K562 (cell line): ENCODE results near the gene GBF1. TPM values are rescaled to one million over a fixed set of nuclear protein-coding genes. Genes with fewer than 3 reads are reported as not detected.

Experiments used
- CTCFL ChIP-seq: IDR thresholded peaks from 2 replicates; pipeline ENCODE4 v1.6.1; 2011; ENCODE audit warnings: borderline replicate concordance, low read depth, mild to moderate bottlenecking, moderate library complexity, low read length; ENCODE audit not compliant: insufficient read depth, poor library complexity, severe bottlenecking
- GABPA ChIP-seq: fragments of 200-800 bp; sonication (Bioruptor generic); conservative IDR thresholded peaks from 2 replicates; pipeline ENCODE4 v1.6.1; 2016; ENCODE audit warnings: low read depth, missing genetic modification characterization, missing compliant biosample characterization
- KAT8 ChIP-seq: fragments of 450-650 bp; IDR thresholded peaks from 2 replicates; pipeline ENCODE4 v1.6.1; 2016; ENCODE audit warnings: low read depth, mild to moderate bottlenecking
- KDM2B ChIP-seq: fragments of 250-450 bp; sonication (Bioruptor Pico); IDR thresholded peaks from 2 replicates; pipeline ENCODE4 v1.8.0; 2021; ENCODE audit warnings: mild to moderate bottlenecking, moderate library complexity
- MAX ChIP-seq: sonication (generic); formaldehyde crosslinking; IDR thresholded peaks from 2 replicates; pipeline ENCODE4 v1.9.0; 2022; ENCODE audit warnings: mild to moderate bottlenecking, missing genetic modification reagents
- MIER1 ChIP-seq: fragments of 450-650 bp; IDR thresholded peaks from 2 replicates; pipeline ENCODE4 v1.6.1; 2016; ENCODE audit warnings: antibody characterized with exemption, mild to moderate bottlenecking, low read depth
- MYNN ChIP-seq, 2 experiments: sonication (generic); formaldehyde crosslinking in 1 of 2; IDR thresholded peaks; 2 replicates each; pipeline versions ENCODE4 v1.5.0 to v1.6.1; 2016 to 2020; ENCODE audit warnings: antibody characterized with exemption in 1 of 2, missing genetic modification reagents in 1 of 2
- NR3C1 ChIP-seq: sonication (generic); formaldehyde crosslinking; IDR thresholded peaks from 2 replicates; pipeline ENCODE4 v1.8.1; 2022; ENCODE audit warnings: missing genetic modification reagents
- POLR2AphosphoS2 ChIP-seq: IDR thresholded peaks from 2 replicates; pipeline ENCODE4 v1.6.1; 2012; ENCODE audit warnings: low read length, improper control_type of control experiment
- RBM39 ChIP-seq: fragments of 200-400 bp; formaldehyde crosslinking; optimal IDR thresholded peaks from 2 replicates; pipeline ENCODE3; 2018; ENCODE audit warnings: low read depth, low read length
- TBL1XR1 ChIP-seq, 2 experiments: IDR thresholded peaks; 2 replicates each; pipeline ENCODE4 v1.6.1; 2012; ENCODE audit warnings: improper control_type of control experiment in 2 of 2, low read length in 2 of 2, mild to moderate bottlenecking in 1 of 2
- YY1 ChIP-seq, 3 experiments: IDR thresholded peaks; 2 replicates each; pipeline ENCODE4 v1.6.1; 2011; ENCODE audit warnings: low read length in 2 of 3, mild to moderate bottlenecking in 2 of 3, moderate library complexity in 2 of 3, borderline replicate concordance in 1 of 3, control low read depth in 1 of 3, low read depth in 1 of 3; ENCODE audit not compliant: insufficient read depth in 3 of 3, insufficient replicate concordance in 2 of 3, control insufficient read depth in 1 of 3, insufficient read length in 1 of 3; ENCODE audit errors: extremely low read depth in 1 of 3
- ZKSCAN1 ChIP-seq: fragments of 150-350 bp; IDR thresholded peaks from 2 replicates; pipeline ENCODE4 v1.6.1; 2016; ENCODE audit warnings: low read depth, low read length
- ZNF24 ChIP-seq: fragments of 450-650 bp; IDR thresholded peaks from 2 replicates; pipeline ENCODE4 v1.6.1; 2016
- polyA plus RNA-seq, 8 experiments: library from polyadenylated mRNA; depleted of rRNA in 4 of 8; stranded (reverse) in 5 of 8; unstranded in 3 of 8; fragments of >200 nt; fragmentation: Nextera tagmentation in 2 of 8; fragmentation: Illumina TruSeq in 1 of 8; extraction: Ambion mirVana in 2 of 8; extraction: Trizol in 1 of 8; gene quantifications; 2 replicates each; pipeline versions ENCODE4 v1.2.1 to v1.2.3, GENCODE V29; 2011 to 2014; ENCODE audit warnings: inconsistent platforms in 1 of 8, missing spikeins in 1 of 8
- total RNA-seq, 7 experiments: library from RNA; depleted of rRNA in 6 of 7; stranded (reverse); fragments of >200 nt in 6 of 7; fragmentation: Illumina TruSeq in 2 of 7; extraction: Trizol in 2 of 7; gene quantifications; 2 replicates each; pipeline versions ENCODE4 v1.2.1 to v1.2.3, GENCODE V29; 2011 to 2021; ENCODE audit warnings: low replicate concordance in 1 of 7
- TF ChIP-seq, protein P1 (sequence below): sonication (generic); formaldehyde crosslinking; IDR thresholded peaks from 2 replicates; pipeline ENCODE4 v1.9.0; 2022; ENCODE audit warnings: mild to moderate bottlenecking, missing genetic modification reagents
- TF ChIP-seq, protein P2 (sequence below): fragments of 450-650 bp; IDR thresholded peaks from one replicate; pipeline ENCODE4 v1.6.1; 2018; ENCODE audit warnings: mild to moderate bottlenecking, moderate library complexity; ENCODE audit not compliant: partially characterized antibody
- TF ChIP-seq, protein P3 (sequence below): fragments of 450-650 bp; IDR thresholded peaks from 2 replicates; pipeline ENCODE4 v1.7.1; 2018; ENCODE audit warnings: mild to moderate bottlenecking, low read depth; ENCODE audit not compliant: partially characterized antibody

GBF1 gene
- total and polyA plus RNA-seq, 9 of the 15 experiments (the other 6 are each of a cell fraction or from before 2014, with no cell fraction given): 0.69 to 28.0 (median 10.3) TPM

DNA sequence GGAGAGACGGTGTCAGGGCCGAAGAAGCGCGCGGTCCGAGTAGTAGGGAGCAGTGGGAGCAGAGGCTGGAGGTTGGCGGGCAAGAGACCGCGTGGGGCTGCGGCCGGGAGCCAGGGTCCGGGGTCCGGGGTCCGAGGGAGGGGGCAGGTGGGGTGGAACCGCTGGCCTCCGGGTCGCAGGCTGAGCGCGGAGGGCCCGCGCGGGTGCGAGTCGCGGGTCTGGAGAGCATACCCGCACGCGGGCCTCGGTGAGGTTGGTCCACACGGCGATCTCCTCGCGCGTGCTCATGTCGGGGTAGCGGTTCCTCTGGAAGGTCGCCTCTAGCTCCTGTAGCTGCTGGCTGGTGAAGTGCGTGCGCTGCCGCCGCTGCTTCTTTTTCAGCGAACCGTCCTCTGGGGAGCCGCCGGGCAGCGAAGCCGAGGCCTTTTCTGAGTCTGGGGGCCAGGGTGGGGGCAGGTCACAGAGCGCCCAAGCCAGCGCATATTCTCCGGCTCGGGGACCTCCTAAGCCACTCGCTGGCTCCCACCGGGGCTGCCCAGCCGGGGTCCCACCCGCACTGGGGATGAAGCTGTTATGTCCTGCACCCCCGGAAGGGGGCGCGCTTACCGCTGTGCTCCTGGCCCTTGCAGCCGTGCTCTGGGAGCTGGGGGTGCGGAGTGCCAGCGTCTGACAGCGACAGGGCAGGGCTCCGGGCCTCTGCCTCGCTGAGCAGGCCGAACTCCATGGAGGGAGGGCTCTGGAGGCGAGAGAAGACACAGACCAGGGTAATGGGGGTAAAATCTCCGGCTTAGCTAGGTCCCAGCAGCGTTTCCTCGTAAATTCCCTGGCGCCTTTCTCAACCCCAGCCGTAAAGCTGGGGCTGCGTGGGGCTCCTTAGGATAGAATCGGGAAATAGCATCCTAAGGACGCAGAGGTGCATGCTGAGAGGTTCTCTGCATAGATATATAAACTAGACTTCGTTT lies 13.7 kb upstream of the GBF1 start (continued):
- TF ChIP-seq CTCFL (peak; percentile 17), KDM2B (CRISPR knock-in tag) (no peak), ZNF24 (no peak), MAX (CRISPR knock-in tag) (no peak), MIER1 (no peak), YY1 (IDR thresholded peaks at IDR 0.05; ENCODE audit: borderline replicate concordance in 1 of 3, control insufficient read depth in 1 of 3, extremely low read depth in 1 of 3, insufficient read depth in 3 of 3, insufficient read length in 1 of 3, insufficient replicate concordance in 2 of 3, low read depth in 1 of 3, low read length in 2 of 3) (peak in 1 of 3 experiments; percentile 9), RBM39 (no peak), KAT8 (no peak), POLR2AphosphoS2 (no peak), TBL1XR1 (IDR thresholded peaks at IDR 0.05; ENCODE audit: low read length in 2 of 2) (no peak), GABPA (tag) (no peak), MYNN (IDR thresholded peaks at IDR 0.05) (0 out of 2 replicates have a peak, but pooled peaks have one; percentile 35), MYNN (CRISPR knock-in tag; IDR thresholded peaks at IDR 0.05) (no peak), ZKSCAN1 (no peak), NR3C1 (CRISPR knock-in tag) (no peak)
- TF ChIP-seq, protein P1, sequence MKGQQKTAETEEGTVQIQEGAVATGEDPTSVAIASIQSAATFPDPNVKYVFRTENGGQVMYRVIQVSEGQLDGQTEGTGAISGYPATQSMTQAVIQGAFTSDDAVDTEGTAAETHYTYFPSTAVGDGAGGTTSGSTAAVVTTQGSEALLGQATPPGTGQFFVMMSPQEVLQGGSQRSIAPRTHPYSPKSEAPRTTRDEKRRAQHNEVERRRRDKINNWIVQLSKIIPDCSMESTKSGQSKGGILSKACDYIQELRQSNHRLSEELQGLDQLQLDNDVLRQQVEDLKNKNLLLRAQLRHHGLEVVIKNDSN: no peak
- TF ChIP-seq, protein P2, sequence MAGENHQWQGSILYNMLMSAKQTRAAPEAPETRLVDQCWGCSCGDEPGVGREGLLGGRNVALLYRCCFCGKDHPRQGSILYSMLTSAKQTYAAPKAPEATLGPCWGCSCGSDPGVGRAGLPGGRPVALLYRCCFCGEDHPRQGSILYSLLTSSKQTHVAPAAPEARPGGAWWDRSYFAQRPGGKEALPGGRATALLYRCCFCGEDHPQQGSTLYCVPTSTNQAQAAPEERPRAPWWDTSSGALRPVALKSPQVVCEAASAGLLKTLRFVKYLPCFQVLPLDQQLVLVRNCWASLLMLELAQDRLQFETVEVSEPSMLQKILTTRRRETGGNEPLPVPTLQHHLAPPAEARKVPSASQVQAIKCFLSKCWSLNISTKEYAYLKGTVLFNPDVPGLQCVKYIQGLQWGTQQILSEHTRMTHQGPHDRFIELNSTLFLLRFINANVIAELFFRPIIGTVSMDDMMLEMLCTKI: no peak
- TF ChIP-seq, protein P3, sequence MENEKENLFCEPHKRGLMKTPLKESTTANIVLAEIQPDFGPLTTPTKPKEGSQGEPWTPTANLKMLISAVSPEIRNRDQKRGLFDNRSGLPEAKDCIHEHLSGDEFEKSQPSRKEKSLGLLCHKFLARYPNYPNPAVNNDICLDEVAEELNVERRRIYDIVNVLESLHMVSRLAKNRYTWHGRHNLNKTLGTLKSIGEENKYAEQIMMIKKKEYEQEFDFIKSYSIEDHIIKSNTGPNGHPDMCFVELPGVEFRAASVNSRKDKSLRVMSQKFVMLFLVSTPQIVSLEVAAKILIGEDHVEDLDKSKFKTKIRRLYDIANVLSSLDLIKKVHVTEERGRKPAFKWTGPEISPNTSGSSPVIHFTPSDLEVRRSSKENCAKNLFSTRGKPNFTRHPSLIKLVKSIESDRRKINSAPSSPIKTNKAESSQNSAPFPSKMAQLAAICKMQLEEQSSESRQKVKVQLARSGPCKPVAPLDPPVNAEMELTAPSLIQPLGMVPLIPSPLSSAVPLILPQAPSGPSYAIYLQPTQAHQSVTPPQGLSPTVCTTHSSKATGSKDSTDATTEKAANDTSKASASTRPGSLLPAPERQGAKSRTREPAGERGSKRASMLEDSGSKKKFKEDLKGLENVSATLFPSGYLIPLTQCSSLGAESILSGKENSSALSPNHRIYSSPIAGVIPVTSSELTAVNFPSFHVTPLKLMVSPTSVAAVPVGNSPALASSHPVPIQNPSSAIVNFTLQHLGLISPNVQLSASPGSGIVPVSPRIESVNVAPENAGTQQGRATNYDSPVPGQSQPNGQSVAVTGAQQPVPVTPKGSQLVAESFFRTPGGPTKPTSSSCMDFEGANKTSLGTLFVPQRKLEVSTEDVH: no peak
